NOMO-1 treated with dmso at 0.1 percent for 144 hours (cell line): Measurements from ENCODE around the gene SNAI1.
"Not testable (repeated sequence)": the region's sequence is repeated elsewhere in the genome, so short reads cannot be mapped to it uniquely, and the experiment has no call there.

Source experiments
- DNase-seq: peaks from one replicate; lab custom pipeline; 2025; ENCODE audit not compliant: unreplicated experiment; lab: John Stamatoyannopoulos, UW

The SNAI1 gene

GRCh38 chr20:49961413-49961812 is 21.4 kb upstream of the SNAI1 start:
- no peak for DNase-seq

- DNase-seq = no peak
These were observed 17.6 kb upstream of the SNAI1 start for GRCh38 chr20:49964964-49965780.

GRCh38 chr20:49965781-49966305 is 16.9 kb upstream of the SNAI1 start:
- no peak for DNase-seq

GRCh38 chr20:49966861-49967260 is 15.9 kb upstream of the SNAI1 start:
- DNase-seq = no peak

- DNase-seq = no peak
These were observed 13.5 kb upstream of the SNAI1 start for GRCh38 chr20:49969234-49969633.

- no peak for DNase-seq
These were observed 12.8 kb upstream of the SNAI1 start for GRCh38 chr20:49969946-49970345.

GRCh38 chr20:49970498-49970897 is 12.3 kb upstream of the SNAI1 start:
- DNase-seq = no peak

- no peak for DNase-seq
These were observed 8.8 kb upstream of the SNAI1 start for GRCh38 chr20:49973981-49974380.

- no peak for DNase-seq
These were observed 6.2 kb upstream of the SNAI1 start for GRCh38 chr20:49976542-49976941.

GRCh38 chr20:49977740-49978139 is 5.0 kb upstream of the SNAI1 start:
- not testable (repeated sequence) for DNase-seq

- no peak for DNase-seq
These were observed 4.1 kb upstream of the SNAI1 start for GRCh38 chr20:49978685-49979029.

- DNase-seq = no peak
These were observed 3.5 kb upstream of the SNAI1 start for GRCh38 chr20:49979030-49979832.

- DNase-seq = no peak
These were observed 2.4 kb upstream of the SNAI1 start for GRCh38 chr20:49980140-49981008.

- no peak for DNase-seq
These were observed 1.3 kb upstream of the SNAI1 start for GRCh38 chr20:49981218-49982071.

- DNase-seq = no peak
These were observed 771 bp upstream of the SNAI1 start for GRCh38 chr20:49982072-49982345.

- no peak for DNase-seq
These were observed 505 bp downstream of the SNAI1 start for GRCh38 chr20:49983123-49983847.

- no peak for DNase-seq
These were observed 1.1 kb downstream of the SNAI1 start for GRCh38 chr20:49983848-49984408.

- no peak for DNase-seq
These were observed 1.8 kb downstream of the SNAI1 start for GRCh38 chr20:49984426-49985153.

GRCh38 chr20:49985157-49985556 is 2.4 kb downstream of the SNAI1 start:
- no peak for DNase-seq
